IPS-15b (cell line): ENCODE data around the gene ITGA5.
A peak's percentile ranks its signal among the peaks of the same experiment; 100 is the strongest.

Source experiments
- H3K27me3 ChIP-seq: one replicate; pipeline ENCODE4 v1.6.1; 2013; ENCODE audit warnings: low read length; ENCODE audit not compliant: control insufficient read depth, insufficient read depth
- H3K36me3 ChIP-seq: one replicate; pipeline ENCODE4 v1.6.1; 2013; ENCODE audit warnings: low read length; ENCODE audit not compliant: control insufficient read depth, insufficient read depth
- H3K4me1 ChIP-seq: one replicate; pipeline ENCODE4 v1.6.1; 2013; ENCODE audit warnings: mild to moderate bottlenecking, low read length; ENCODE audit not compliant: control insufficient read depth, insufficient read depth
- H3K4me3 ChIP-seq: one replicate; pipeline ENCODE4 v1.5.1; 2013; ENCODE audit warnings: low read depth, low read length
- H3K9ac ChIP-seq: one replicate; pipeline ENCODE4 v1.6.1; 2013; ENCODE audit warnings: low read depth, mild to moderate bottlenecking, low read length
- H3K9me3 ChIP-seq: one replicate; pipeline ENCODE4 v1.6.1; 2013; ENCODE audit warnings: mild to moderate bottlenecking, low read length; ENCODE audit not compliant: control insufficient read depth, insufficient read depth

Gene ITGA5

DNA sequence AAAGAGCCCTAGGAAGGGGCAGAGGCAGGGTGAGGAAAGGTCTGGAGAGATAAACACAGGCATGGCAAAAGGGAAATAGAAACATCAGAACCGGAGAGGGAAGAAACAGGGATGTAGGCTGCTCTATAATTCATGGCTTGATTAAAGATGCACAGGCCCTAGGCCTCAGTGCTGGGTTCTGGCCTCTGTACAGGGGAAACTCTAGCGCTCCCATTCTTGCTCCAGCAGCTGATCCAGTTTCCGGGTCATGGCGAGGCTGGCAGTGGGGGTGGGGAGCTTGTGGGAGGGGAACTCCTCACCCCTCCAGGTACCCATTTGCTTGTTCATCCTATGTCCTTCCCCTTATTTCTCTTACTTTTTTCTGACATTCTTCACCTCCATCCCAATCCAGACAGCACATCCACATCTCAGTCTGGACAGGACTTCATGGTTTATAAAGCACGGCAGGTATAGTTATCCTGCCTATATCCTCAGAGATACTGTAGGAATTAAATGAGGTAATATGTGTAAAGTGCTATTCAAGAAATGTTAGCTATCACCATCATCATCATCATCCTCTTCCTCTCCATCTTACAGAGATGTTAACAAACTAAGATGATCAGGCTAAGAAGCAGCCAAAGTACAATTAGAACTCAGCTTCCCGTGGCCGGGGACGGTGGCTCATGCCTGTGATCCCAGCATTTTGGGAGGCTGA lies 46.8 kb downstream of the ITGA5 start:
- Histone ChIP-seq H3K27me3 (peaks cover 29% of the 10 kb centered on the region), H3K9ac (no peak overlapping the region), H3K9me3 (no peaks in the 10 kb centered on the region), H3K36me3 (peaks cover 13% of the 10 kb centered on the region), H3K4me1 (peaks cover 3% of the 10 kb centered on the region), H3K4me3 (no peak overlapping the region)

DNA sequence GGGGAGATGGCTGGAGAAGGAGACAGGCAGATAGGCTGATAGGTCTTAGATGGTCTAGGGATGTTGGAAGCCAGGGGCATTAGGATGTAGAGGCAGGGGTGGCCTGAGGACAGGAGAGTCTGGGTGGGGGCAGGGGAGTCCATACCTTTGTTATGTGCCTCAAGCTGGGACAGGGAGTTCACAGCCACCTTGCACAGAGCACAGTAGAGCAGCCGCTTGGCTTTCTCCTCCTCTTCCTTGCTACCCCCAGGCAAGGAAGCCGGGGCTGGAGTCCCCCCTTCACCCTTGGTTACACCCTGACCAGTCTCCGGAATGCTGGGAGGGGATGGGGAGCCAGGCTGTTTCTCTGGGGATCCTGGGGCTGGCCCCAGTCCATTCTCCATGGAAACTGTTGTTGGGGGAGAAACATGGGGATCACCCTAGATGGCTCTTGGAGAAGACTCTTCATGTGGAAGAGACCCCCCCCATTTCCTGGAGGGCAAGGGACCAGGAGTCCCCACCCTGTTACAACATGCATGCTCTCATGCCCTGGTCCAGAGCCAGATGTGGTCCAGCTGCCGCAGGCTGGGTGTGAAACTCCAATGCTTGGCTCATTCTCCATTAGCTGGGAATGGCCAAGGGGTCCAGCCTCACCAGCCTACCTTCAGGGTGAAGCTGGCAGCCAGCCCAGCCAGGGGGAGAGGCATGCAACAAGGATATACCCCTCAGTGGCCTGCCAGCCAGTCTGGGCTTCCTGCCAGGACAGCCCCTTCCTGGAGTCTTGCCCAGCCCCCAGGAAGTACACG lies 47.5 kb downstream of the ITGA5 start:
- H3K9ac ChIP-seq: no peak overlapping the region
- peaks cover 3% of the 10 kb centered on the region for H3K4me1 ChIP-seq
- H3K36me3 ChIP-seq: peaks cover 13% of the 10 kb centered on the region
- H3K9me3 ChIP-seq: no peaks in the 10 kb centered on the region
- no peak overlapping the region for H3K4me3 ChIP-seq
- peaks cover 29% of the 10 kb centered on the region for H3K27me3 ChIP-seq

DNA sequence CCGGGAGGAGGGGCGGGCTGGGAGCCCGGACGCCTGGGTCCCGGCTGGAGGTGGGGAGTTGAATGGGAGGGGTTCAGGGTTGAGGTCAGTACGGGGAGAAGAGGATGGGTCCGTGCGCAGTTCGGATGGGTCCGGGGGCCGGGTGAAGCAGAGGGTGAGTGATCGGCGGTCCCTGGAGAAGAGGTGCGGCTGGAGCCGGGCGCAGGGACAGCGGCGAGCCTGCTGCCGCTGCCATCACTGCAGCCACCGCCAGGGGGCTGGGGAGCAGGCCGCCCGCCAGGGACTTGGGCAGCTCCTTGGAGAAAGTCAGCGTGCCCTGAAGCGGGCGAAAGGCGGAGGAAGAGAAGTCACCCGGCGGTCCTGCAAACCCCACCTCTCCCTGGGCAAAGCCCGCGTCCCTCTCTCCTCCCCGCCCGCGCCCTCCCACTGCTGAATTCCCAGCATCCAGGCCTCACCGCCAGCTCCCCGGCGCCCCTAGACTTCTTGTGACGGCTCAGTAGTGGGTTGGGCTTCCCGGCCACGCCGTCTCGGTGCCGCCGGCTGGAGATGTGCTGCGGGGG lies 48.8 kb downstream of the ITGA5 start:
- Histone ChIP-seq H3K4me1 (peaks cover 3% of the 10 kb centered on the region), H3K4me3 (peak overlapping the region; percentile 46), H3K9ac (no peak overlapping the region), H3K36me3 (peaks cover 13% of the 10 kb centered on the region), H3K9me3 (no peaks in the 10 kb centered on the region), H3K27me3 (peaks cover 29% of the 10 kb centered on the region)

DNA sequence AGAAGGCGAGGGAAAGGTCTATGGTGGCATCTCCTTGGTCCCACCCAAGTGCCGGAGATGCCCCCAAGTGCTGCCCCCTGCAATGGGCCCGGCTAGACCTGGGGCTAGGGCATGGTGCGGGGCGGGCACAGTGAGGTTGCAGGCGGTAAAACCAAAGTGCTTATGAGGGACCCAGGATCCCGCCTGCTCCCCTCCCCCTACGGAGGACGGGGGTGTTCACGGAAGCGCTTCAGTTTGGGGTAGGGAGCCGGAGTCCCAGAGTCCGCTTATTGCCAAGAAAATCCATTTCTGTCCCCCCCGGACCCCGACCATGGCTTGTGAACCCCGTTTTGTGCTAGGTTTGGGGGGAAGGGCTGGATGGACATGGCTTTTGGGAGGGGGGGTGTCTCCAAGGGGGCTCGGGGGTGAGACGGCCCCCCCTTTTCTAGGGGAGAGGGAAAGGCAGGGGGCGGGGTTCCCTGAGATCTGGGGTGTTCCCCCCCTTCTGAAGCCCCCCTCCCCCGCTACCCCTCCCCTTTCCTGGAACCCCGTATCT lies 49.4 kb downstream of the ITGA5 start:
- H3K4me3 ChIP-seq: peak overlapping the region; percentile 60
- peaks cover 11% of the 10 kb centered on the region for H3K36me3 ChIP-seq
- H3K27me3 ChIP-seq: peaks cover 32% of the 10 kb centered on the region
- no peaks in the 10 kb centered on the region for H3K9me3 ChIP-seq
- H3K4me1 ChIP-seq: peaks cover 3% of the 10 kb centered on the region
- H3K9ac ChIP-seq: no peak overlapping the region

DNA sequence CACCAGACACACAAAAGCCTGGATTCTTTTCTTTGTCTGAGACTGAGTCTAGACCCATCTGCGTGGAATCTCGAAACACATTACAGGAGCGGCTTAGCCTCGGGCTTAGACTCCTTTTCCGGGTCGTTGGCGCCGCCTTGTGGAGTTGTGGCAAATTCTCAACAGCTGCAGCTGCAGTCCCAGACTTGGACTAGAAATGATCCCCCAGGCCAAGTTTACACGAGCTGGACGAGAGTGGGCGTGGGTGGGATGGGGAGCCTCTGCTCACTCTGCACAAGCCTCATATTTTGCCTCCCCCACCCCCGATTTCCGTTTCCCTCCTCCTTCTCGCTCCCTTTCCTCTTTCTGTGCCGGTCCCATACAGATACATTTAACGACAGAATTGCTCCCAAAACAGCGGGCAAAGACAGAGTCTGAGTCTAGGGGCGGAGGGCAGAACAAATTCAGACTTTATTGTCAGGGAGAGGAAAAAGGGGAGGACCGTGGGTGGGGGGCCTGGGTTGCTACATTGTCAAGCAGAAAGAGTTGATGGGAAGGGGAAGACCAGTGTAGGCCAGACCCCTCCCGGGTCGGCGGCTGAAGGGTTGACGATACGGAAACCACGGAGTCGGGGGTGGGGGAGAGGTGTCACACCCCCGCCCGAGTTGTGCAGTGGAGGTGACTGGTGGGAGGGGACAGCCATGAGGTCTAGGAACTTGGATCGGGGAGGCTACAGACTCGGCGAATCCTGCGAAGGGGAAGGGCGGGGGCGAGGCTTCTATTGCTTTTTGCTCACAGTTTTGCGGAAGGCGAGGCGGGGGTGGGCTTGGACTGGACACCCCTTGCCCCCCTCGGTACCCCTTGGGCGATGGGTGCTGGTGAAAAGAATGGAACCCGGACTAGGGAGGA lies 50.1 kb downstream of the ITGA5 start:
- Histone ChIP-seq H3K4me1 (no peaks in the 10 kb centered on the region), H3K9ac (no peak overlapping the region), H3K9me3 (no peaks in the 10 kb centered on the region), H3K4me3 (peak overlapping the region; percentile 60), H3K36me3 (peaks cover 11% of the 10 kb centered on the region), H3K27me3 (peaks cover 32% of the 10 kb centered on the region)

DNA sequence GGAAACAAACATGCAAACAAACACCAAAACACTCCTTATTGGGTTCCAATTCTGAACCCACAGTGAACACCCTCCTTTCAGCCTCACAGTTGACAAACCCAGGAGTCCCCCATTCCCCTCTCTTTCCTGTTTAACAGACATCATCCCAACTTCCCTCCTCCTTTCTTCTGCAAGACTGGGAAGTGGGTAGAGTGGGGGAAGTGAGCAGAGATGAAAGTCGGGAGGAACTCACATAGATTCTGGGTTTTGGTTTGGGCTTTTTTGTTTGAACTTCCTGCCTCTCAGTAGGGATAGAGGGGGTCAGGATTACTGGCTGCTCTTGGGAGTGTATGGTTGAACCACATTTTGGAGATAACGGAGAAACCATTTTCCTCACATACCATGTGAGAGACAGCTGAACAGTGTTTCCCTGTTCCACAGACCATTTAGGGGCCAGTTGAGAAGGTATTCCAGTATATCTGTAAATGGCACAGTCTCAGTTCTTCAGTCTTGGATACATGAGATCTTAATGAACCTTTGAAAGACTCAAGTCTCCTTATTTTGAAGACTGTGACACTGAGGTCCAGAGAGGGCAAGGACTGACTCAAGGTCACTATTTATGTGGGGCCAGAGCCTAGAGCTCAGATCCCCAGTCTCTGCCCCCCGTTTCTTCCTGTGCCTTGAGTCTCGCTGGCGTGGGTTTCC lies 50.9 kb downstream of the ITGA5 start:
- Histone ChIP-seq H3K4me3 (peak overlapping the region; percentile 60), H3K27me3 (peaks cover 32% of the 10 kb centered on the region)

DNA sequence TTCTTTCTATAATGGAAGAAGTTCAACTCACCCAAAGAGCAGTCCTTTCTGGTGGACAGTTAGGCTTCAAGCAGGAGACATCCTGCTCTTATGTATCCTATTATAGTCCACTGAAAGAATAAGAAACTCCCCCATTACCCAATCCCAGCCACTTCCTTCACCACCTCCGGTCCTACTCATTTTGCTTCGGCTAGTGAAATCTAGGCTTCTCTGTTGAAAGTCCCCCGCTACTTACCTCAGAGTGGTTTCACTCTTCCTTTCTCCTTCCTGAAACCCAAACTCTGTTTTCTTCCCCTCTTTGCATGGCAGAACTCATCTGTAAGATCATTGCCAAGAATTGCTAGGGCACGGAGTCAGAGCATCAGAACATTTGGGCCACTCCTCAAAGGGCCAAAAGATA lies 54.7 kb downstream of the ITGA5 start, which contains the start of gene GPR84:
TSS of gene GPR84 (minus strand) at position 74 of the 400 bp plus-strand sequence. CDS start 635 bp downstream, outside the sequence.
- Histone ChIP-seq H3K9me3 (no peaks in the 10 kb centered on the region), H3K4me3 (no peak within 1 kb of the TSS), H3K9ac (no peak within 1 kb of the TSS)

More for the DNA sequence above, 50.9 kb downstream of the ITGA5 start:
- Histone ChIP-seq H3K36me3 (peaks cover 4% of the 10 kb centered on the region), H3K9me3 (no peaks in the 10 kb centered on the region), H3K9ac (no peak overlapping the region), H3K4me1 (no peaks in the 10 kb centered on the region)

DNA sequence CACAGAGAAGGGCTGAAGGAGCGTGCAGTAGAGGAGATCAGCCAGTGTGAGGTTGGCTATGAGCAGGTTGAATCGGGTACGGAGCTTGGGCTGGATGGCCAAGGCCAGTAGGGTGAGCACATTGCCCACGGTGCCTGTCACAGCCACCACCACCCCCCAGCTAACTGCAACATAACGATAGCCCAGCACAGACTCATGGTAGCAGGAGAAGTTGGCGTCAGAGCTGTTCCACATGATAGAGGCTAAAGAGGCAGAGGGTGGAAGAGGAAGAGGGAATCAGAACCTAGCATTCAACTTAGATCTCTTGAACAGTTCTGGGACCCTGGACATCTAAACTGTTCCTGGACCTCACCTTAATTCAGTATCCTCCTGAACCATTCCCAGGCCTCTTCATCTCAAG lies 55.4 kb downstream of the ITGA5 start:
- Histone ChIP-seq H3K4me1 (peaks cover 3% of the 10 kb centered on the region), H3K9me3 (no peaks in the 10 kb centered on the region), H3K9ac (no peak overlapping the region), H3K36me3 (no peaks in the 10 kb centered on the region), H3K27me3 (peaks cover 22% of the 10 kb centered on the region), H3K4me3 (no peak overlapping the region)

More for the DNA sequence above, 54.7 kb downstream of the ITGA5 start, which contains the start of gene GPR84:
- Histone ChIP-seq H3K36me3 (no peaks in the 10 kb centered on the region), H3K4me1 (peaks cover 3% of the 10 kb centered on the region), H3K27me3 (peaks cover 29% of the 10 kb centered on the region)

DNA sequence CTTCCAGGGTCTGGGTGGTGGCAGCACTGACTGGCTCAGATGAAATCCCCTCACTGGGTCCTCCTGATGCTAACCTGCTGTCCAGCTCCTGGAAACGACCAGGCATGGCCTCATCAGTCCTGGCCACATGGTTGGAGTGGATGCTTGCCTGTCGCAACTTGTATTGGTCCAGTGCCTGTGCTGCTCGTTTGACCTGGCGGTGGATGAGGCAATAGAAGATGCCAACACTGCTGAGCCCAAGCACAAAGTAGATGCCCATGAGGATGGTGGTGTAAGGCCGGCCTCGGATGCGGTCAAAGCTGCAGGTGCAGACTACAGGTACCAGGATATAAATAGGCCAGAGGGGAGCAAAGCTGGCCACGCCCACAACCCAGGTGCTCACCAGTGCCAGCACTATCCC lies 56.0 kb downstream of the ITGA5 start:
- H3K27me3 ChIP-seq: peaks cover 17% of the 10 kb centered on the region
- no peak overlapping the region for H3K9ac ChIP-seq
- peaks cover 3% of the 10 kb centered on the region for H3K4me1 ChIP-seq
- no peaks in the 10 kb centered on the region for H3K36me3 ChIP-seq
- no peaks in the 10 kb centered on the region for H3K9me3 ChIP-seq
- no peak overlapping the region for H3K4me3 ChIP-seq

DNA sequence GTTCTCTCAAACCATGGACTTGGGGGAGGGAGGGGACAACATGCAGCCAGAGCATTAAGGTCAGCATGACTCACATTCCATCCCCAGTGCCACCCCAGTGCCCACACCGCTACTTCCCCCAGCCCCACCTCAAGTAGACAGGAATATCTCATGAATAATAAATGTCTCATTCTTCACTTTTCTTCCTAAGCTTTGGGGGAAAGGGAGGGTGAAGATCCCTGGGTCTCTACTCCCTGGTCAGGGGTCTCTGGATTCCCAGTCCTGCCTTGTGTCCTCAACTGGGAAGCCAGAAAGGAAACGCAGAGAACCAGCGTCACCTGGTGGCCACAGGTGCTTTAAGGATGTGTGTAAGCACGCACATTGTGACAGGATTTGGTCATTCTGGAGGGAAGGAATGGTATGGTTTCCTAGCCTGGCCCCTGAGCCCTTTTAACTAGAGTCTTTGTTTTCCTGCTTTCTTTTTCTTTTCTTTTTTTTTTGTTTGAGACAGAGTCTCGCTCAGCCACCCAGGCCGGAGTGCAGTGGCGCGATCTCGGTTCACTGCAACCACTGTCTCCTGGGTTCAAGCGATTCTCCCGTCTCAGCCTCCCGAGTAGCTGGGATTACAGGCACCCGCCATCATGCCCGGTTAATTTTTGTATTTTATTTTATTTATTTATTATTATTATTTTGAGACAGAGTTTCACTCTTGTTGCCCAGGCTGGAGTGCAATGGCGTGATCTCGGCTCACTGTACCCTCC lies 58.2 kb downstream of the ITGA5 start:
- peaks cover 5% of the 10 kb centered on the region for H3K27me3 ChIP-seq
- H3K4me3 ChIP-seq: no peak overlapping the region
- H3K4me1 ChIP-seq: peaks cover 24% of the 10 kb centered on the region
- no peak overlapping the region for H3K9ac ChIP-seq
- H3K36me3 ChIP-seq: no peaks in the 10 kb centered on the region
- H3K9me3 ChIP-seq: no peaks in the 10 kb centered on the region
